K562 (cell line): ENCODE data around the gene DMXL1. TPM values are rescaled to one million over a fixed set of nuclear protein-coding genes. Genes with fewer than 3 reads are reported as not detected.

Experiments
- E2F6 ChIP-seq, 2 experiments: IDR thresholded peaks; 2 replicates each; pipeline ENCODE4 v1.6.1; 2011; ENCODE audit warnings: borderline replicate concordance in 1 of 2, control low read depth in 1 of 2, low read depth in 1 of 2, low read length in 1 of 2, mild to moderate bottlenecking in 1 of 2, mixed read lengths in 1 of 2, moderate library complexity in 1 of 2; ENCODE audit not compliant: insufficient read depth in 1 of 2, insufficient read length in 1 of 2, poor library complexity in 1 of 2, severe bottlenecking in 1 of 2; ENCODE audit errors: extremely low read depth in 1 of 2
- ESRRB ChIP-seq: fragments of 250-450 bp; sonication (Bioruptor Pico); IDR thresholded peaks from 2 replicates; pipeline ENCODE4 v1.5.0; 2020; ENCODE audit warnings: mild to moderate bottlenecking, moderate library complexity, borderline replicate concordance
- EWSR1 ChIP-seq: fragments of 450-650 bp; IDR thresholded peaks from 2 replicates; pipeline ENCODE4 v1.6.1; 2018; ENCODE audit warnings: borderline replicate concordance, mild to moderate bottlenecking, low read depth, moderate library complexity; ENCODE audit not compliant: partially characterized antibody
- RFX5 ChIP-seq: IDR thresholded peaks from 2 replicates; pipeline ENCODE4 v1.6.1; 2011; ENCODE audit warnings: low read depth, mild to moderate bottlenecking, improper control_type of control experiment, low read length
- STAT6 ChIP-seq: sonication (generic); formaldehyde crosslinking; IDR thresholded peaks from 2 replicates; pipeline ENCODE4 v1.8.1; 2023; ENCODE audit warnings: mild to moderate bottlenecking, missing genetic modification reagents
- ZBTB49 ChIP-seq: sonication (generic); formaldehyde crosslinking; IDR thresholded peaks from 2 replicates; pipeline ENCODE4 v1.8.0; 2022; ENCODE audit warnings: missing genetic modification reagents, mild to moderate bottlenecking, borderline replicate concordance
- polyA plus RNA-seq, 8 experiments: library from polyadenylated mRNA; depleted of rRNA in 4 of 8; stranded (reverse) in 5 of 8; unstranded in 3 of 8; fragments of >200 nt; fragmentation: Nextera tagmentation in 2 of 8; fragmentation: Illumina TruSeq in 1 of 8; extraction: Ambion mirVana in 2 of 8; extraction: Trizol in 1 of 8; gene quantifications; 2 replicates each; pipeline versions ENCODE4 v1.2.1 to v1.2.3, GENCODE V29; 2011 to 2014; ENCODE audit warnings: inconsistent platforms in 1 of 8, missing spikeins in 1 of 8
- total RNA-seq, 7 experiments: library from RNA; depleted of rRNA in 6 of 7; stranded (reverse); fragments of >200 nt in 6 of 7; fragmentation: Illumina TruSeq in 2 of 7; extraction: Trizol in 2 of 7; gene quantifications; 2 replicates each; pipeline versions ENCODE4 v1.2.1 to v1.2.3, GENCODE V29; 2011 to 2021; ENCODE audit warnings: low replicate concordance in 1 of 7
- TF ChIP-seq, protein P1 (sequence below), 2 experiments: fragments of 150-350 bp in 1 of 2; IDR thresholded peaks; 2 replicates each; pipeline ENCODE4 v1.6.1; 2012 to 2016; ENCODE audit warnings: low read depth in 2 of 2, low read length in 2 of 2, mild to moderate bottlenecking in 1 of 2, moderate library complexity in 1 of 2
- TF ChIP-seq, protein P2 (sequence below): fragments of 250-450 bp; sonication (Bioruptor Pico); IDR thresholded peaks from 2 replicates; pipeline ENCODE4 v1.4.0; 2020

Gene DMXL1
- total and polyA plus RNA-seq, 9 of the 15 experiments (the other 6 are each of a cell fraction or from before 2014, with no cell fraction given): 8.3 to 40.3 (median 30.6) TPM

GRCh38 chr5:119269061-119269944, 198.4 kb downstream of the DMXL1 start (continued):
- TF ChIP-seq, protein P1, sequence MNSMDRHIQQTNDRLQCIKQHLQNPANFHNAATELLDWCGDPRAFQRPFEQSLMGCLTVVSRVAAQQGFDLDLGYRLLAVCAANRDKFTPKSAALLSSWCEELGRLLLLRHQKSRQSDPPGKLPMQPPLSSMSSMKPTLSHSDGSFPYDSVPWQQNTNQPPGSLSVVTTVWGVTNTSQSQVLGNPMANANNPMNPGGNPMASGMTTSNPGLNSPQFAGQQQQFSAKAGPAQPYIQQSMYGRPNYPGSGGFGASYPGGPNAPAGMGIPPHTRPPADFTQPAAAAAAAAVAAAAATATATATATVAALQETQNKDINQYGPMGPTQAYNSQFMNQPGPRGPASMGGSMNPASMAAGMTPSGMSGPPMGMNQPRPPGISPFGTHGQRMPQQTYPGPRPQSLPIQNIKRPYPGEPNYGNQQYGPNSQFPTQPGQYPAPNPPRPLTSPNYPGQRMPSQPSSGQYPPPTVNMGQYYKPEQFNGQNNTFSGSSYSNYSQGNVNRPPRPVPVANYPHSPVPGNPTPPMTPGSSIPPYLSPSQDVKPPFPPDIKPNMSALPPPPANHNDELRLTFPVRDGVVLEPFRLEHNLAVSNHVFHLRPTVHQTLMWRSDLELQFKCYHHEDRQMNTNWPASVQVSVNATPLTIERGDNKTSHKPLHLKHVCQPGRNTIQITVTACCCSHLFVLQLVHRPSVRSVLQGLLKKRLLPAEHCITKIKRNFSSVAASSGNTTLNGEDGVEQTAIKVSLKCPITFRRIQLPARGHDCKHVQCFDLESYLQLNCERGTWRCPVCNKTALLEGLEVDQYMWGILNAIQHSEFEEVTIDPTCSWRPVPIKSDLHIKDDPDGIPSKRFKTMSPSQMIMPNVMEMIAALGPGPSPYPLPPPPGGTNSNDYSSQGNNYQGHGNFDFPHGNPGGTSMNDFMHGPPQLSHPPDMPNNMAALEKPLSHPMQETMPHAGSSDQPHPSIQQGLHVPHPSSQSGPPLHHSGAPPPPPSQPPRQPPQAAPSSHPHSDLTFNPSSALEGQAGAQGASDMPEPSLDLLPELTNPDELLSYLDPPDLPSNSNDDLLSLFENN (IDR thresholded peaks at IDR 0.05; ENCODE audit: low read depth in 2 of 2, low read length in 2 of 2): no peak
- TF ChIP-seq STAT6 (CRISPR knock-in tag) (no peak), EWSR1 (no peak), E2F6 (IDR thresholded peaks at IDR 0.05; ENCODE audit: borderline replicate concordance in 1 of 2, extremely low read depth in 1 of 2, insufficient read depth in 1 of 2, insufficient read length in 1 of 2, low read depth in 1 of 2, low read length in 1 of 2, poor library complexity in 1 of 2, severe bottlenecking in 1 of 2) (peak; percentile 50), ZBTB49 (CRISPR knock-in tag) (no peak), RFX5 (no peak), ESRRB (CRISPR knock-in tag) (no peak)
- TF ChIP-seq, protein P2, sequence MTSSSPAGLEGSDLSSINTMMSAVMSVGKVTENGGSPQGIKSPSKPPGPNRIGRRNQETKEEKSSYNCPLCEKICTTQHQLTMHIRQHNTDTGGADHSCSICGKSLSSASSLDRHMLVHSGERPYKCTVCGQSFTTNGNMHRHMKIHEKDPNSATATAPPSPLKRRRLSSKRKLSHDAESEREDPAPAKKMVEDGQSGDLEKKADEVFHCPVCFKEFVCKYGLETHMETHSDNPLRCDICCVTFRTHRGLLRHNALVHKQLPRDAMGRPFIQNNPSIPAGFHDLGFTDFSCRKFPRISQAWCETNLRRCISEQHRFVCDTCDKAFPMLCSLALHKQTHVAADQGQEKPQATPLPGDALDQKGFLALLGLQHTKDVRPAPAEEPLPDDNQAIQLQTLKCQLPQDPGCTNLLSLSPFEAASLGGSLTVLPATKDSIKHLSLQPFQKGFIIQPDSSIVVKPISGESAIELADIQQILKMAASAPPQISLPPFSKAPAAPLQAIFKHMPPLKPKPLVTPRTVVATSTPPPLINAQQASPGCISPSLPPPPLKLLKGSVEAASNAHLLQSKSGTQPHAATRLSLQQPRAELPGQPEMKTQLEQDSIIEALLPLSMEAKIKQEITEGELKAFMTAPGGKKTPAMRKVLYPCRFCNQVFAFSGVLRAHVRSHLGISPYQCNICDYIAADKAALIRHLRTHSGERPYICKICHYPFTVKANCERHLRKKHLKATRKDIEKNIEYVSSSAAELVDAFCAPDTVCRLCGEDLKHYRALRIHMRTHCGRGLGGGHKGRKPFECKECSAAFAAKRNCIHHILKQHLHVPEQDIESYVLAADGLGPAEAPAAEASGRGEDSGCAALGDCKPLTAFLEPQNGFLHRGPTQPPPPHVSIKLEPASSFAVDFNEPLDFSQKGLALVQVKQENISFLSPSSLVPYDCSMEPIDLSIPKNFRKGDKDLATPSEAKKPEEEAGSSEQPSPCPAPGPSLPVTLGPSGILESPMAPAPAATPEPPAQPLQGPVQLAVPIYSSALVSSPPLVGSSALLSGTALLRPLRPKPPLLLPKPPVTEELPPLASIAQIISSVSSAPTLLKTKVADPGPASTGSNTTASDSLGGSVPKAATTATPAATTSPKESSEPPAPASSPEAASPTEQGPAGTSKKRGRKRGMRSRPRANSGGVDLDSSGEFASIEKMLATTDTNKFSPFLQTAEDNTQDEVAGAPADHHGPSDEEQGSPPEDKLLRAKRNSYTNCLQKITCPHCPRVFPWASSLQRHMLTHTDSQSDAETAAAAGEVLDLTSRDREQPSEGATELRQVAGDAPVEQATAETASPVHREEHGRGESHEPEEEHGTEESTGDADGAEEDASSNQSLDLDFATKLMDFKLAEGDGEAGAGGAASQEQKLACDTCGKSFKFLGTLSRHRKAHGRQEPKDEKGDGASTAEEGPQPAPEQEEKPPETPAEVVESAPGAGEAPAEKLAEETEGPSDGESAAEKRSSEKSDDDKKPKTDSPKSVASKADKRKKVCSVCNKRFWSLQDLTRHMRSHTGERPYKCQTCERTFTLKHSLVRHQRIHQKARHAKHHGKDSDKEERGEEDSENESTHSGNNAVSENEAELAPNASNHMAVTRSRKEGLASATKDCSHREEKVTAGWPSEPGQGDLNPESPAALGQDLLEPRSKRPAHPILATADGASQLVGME (CRISPR knock-in tag): no peak
